Endothelial cell of umbilical vein (primary cell): Measurements from ENCODE around the gene INHBB.

Source experiments
- CTCF ChIP-seq, 2 donors: IDR thresholded peaks; 1 replicate in 1 of 2; 2 replicates in 1 of 2; pipeline ENCODE4 v1.5.1; 2011; ENCODE audit warnings: low read length in 2 of 2, mild to moderate bottlenecking in 2 of 2, moderate library complexity in 2 of 2, control low read depth in 1 of 2, inconsistent platforms in 1 of 2, low read depth in 1 of 2; ENCODE audit not compliant: insufficient read depth in 1 of 2; ENCODE audit errors: extremely low read depth in 1 of 2
- EZH2 ChIP-seq: IDR thresholded peaks from 2 replicates; pipeline ENCODE4 v1.6.1; 2012; ENCODE audit warnings: borderline replicate concordance, low read depth, mild to moderate bottlenecking, moderate library complexity, low read length, inconsistent platforms; ENCODE audit not compliant: severe bottlenecking
- FOS ChIP-seq: IDR thresholded peaks from 2 replicates; pipeline ENCODE4 v1.6.1; 2011; ENCODE audit warnings: mild to moderate bottlenecking, low read length, moderate library complexity, borderline replicate concordance; ENCODE audit not compliant: insufficient read depth
- MYC ChIP-seq: IDR thresholded peaks from one replicate; pipeline ENCODE4 v1.6.1; 2011; ENCODE audit warnings: mild to moderate bottlenecking, low read depth, low read length
- POLR2A ChIP-seq: IDR thresholded peaks from 2 replicates; pipeline ENCODE4 v1.6.1; 2012; ENCODE audit warnings: low read depth, mild to moderate bottlenecking, control low read depth, low read length
- POLR2AphosphoS5 ChIP-seq: IDR thresholded peaks from 2 replicates; pipeline ENCODE4 v1.6.1; 2012; ENCODE audit warnings: low read depth, mild to moderate bottlenecking, control low read depth, low read length, moderate library complexity; ENCODE audit not compliant: insufficient read depth

GRCh38 chr2:120326066-120326465, 19.9 kb upstream of the INHBB start:
- TF ChIP-seq CTCF (IDR thresholded peaks at IDR 0.05; ENCODE audit: extremely low read depth in 1 of 2, insufficient read depth in 1 of 2, low read depth in 1 of 2, low read length in 2 of 2) (no peak), EZH2 (no peak), POLR2AphosphoS5 (no peak), MYC (no peak), FOS (no peak), POLR2A (no peak)
